SU-DHL-6 (cell line): Measurements from ENCODE around the gene OR52N4.

Source experiments
- CTCF ChIP-seq: fragments of 200-600 bp; sonication (generic); IDR thresholded peaks from one replicate; pipeline ENCODE4 v1.5.1; 2017; ENCODE audit warnings: antibody characterized with exemption, mild to moderate bottlenecking, low read length, moderate library complexity; ENCODE audit not compliant: insufficient read depth, poor library complexity, severe bottlenecking
- EZH2phosphoT487 ChIP-seq: fragments of 200-600 bp; sonication (generic), shearing (Covaris generic); conservative IDR thresholded peaks from 2 replicates; pipeline ENCODE4 v1.6.1; 2018; ENCODE audit warnings: mild to moderate bottlenecking, antibody characterized with exemption, low read length, moderate library complexity, mixed read lengths

GRCh38 chr11:5726351-5726750 lies 27.7 kb upstream of the OR52N4 start:
- TF ChIP-seq CTCF (no peak), EZH2phosphoT487 (no peak)
